Stimulated activated CD8-positive, alpha-beta memory T cell treated with anti-CD3 and anti-CD28 coated beads, Interleukin-7, amount 100 ng/mL, for 48 hours (primary cell): Measurements from ENCODE around the gene COG2.

Experiments used
- DNase-seq, 2 donors: peaks; one replicate each; pipeline ENCODE4 v3.0.0-alpha.2; 2020; ENCODE audit warnings: low read depth in 1 of 2; ENCODE audit errors: extremely low read depth in 1 of 2

COG2 gene

GRCh38 chr1:230700132-230700531, 57.9 kb downstream of the COG2 start:
- no peak for DNase-seq

- no peak for DNase-seq
Observed at GRCh38 chr1:230701434-230701833, 59.2 kb downstream of the COG2 start.

GRCh38 chr1:230701895-230702768, 59.9 kb downstream of the COG2 start:
- no peak for DNase-seq

GRCh38 chr1:230702934-230703678, 60.8 kb downstream of the COG2 start:
- DNase-seq = no peak

- no peak for DNase-seq
Observed at GRCh38 chr1:230703679-230704385, 61.6 kb downstream of the COG2 start.

- no peak for DNase-seq
Observed at GRCh38 chr1:230704830-230705229, 62.5 kb downstream of the COG2 start.

GRCh38 chr1:230705289-230706019, 63.2 kb downstream of the COG2 start:
- DNase-seq = no peak

GRCh38 chr1:230706020-230706699, 63.9 kb downstream of the COG2 start:
- no peak for DNase-seq

GRCh38 chr1:230706887-230707731, 64.8 kb downstream of the COG2 start:
- no peak for DNase-seq

- DNase-seq = no peak
Observed at GRCh38 chr1:230707732-230708630, 65.7 kb downstream of the COG2 start.

GRCh38 chr1:230708631-230709580, 66.6 kb downstream of the COG2 start:
- no peak for DNase-seq

- no peak for DNase-seq
Observed at GRCh38 chr1:230709619-230710542, 67.6 kb downstream of the COG2 start.

- no peak for DNase-seq
Observed at GRCh38 chr1:230710543-230710904, 68.2 kb downstream of the COG2 start.

GRCh38 chr1:230711245-230711644, 69.0 kb downstream of the COG2 start:
- no peak for DNase-seq

- DNase-seq = no peak
Observed at GRCh38 chr1:230712470-230712942, 70.2 kb downstream of the COG2 start.

GRCh38 chr1:230713138-230713537, 70.9 kb downstream of the COG2 start:
- DNase-seq = no peak
